ENCODE data around the gene NRXN3.

GRCh38 chr14:79543967-79544697 lies 1374.0 kb downstream of the NRXN3 start:
- no peak for TF ChIP-seq EZH2 (IDR thresholded peaks at IDR 0.05; ENCODE audit: borderline replicate concordance)
- TF ChIP-seq CTCF (IDR thresholded peaks at IDR 0.05; ENCODE audit: poor library complexity), result peak; percentile 52
